ENCODE measurements around the gene JAM3.

JAM3 gene

DNA sequence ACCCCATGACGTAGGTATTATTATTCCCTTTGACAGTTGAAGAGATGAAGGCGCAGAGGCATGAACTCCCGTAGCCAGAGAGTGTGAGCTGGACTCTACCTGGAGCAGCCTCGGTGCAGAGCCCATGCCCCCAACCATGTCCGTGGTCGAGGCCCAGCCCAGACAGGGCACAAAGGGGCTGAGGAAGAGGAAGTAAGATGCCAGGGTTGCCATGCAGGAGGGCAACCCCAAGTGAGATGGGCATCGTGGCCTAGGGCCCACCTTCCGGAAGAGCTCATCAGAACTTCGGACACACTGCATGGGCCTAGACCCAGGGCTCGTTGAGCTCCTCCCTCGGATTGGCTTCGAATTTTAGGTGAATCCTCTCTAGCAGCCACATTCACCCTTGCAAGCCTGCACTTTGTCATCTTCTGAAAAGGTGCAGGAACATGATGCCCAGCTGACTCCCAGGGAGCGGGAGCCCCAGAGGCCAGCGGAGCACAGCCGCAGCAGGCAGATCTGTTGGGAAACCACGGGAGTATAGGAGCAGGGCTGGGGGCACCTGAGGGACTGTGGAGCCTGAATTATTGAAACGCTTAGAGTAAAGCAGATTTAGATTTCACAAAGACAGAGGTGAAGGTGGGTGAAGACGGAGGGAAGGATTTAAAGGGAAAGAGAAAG lies 29.0 kb upstream of the JAM3 start:
- DNase-seq (ENCODE audit: low read depth) = no peak

DNA sequence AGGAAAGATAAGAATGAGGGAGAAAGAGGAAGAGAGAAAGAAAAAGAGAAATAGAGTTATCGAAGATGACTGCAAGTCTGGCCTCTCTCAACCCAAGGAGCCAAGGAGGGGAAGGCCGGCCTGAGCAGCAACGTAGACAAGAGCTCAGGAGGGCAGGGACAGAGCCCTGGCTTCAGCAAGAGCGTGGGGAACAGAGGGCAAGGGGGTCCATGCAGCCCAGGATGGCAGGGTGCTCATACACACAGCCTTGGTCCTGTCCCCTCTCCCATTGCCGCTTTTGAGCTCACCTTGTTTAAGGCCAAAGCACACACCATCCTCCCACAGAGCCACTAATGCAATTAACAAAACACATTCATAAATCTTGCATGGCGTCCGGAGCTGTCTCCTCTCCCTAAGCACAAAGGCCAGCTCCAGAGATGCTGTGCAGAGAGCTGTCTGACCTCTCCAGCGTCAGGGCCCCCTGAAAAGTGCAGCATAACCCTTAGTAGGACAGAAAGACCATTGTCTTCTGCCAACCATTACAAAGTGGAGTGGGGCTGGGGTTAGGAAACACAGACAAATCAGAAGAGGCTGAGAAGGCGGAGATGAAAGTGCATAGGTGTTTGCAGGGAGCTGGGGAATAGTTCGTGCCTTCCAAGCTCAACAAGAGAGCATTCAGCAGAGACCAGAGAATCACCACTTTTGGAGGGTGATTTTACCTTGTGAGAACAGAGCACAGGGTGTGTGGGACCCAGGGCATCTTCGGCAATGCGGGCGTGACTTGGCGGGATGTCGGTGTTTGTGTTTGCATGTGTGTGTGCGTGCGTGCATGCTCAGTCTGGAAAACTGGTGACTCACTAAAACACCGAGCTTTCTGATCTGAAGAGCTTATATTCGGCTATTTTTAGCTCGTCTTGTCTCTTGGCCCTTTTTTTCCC lies 28.2 kb upstream of the JAM3 start:
- peak; percentile 77 for DNase-seq (ENCODE audit: low read depth)

DNA sequence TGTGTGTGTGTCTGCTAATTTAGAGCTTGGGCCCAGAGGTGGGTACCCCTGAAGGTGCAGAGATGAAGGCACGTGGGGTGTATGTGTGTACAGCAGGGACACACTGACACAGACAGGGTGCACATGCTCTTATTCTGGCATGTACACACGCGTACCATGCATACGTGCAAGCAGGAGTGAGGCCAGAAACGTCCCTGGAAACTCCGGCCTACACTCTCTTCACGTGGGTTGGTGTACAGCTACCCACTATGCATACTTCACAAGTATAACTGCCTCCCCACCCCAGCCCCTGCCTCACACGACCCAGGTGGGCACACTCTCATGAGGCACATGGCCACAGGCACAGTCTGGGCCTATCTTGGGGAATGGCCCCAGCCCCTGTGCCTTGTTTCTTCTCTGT lies 27.5 kb upstream of the JAM3 start:
- no peak for DNase-seq (ENCODE audit: low read depth)

DNA sequence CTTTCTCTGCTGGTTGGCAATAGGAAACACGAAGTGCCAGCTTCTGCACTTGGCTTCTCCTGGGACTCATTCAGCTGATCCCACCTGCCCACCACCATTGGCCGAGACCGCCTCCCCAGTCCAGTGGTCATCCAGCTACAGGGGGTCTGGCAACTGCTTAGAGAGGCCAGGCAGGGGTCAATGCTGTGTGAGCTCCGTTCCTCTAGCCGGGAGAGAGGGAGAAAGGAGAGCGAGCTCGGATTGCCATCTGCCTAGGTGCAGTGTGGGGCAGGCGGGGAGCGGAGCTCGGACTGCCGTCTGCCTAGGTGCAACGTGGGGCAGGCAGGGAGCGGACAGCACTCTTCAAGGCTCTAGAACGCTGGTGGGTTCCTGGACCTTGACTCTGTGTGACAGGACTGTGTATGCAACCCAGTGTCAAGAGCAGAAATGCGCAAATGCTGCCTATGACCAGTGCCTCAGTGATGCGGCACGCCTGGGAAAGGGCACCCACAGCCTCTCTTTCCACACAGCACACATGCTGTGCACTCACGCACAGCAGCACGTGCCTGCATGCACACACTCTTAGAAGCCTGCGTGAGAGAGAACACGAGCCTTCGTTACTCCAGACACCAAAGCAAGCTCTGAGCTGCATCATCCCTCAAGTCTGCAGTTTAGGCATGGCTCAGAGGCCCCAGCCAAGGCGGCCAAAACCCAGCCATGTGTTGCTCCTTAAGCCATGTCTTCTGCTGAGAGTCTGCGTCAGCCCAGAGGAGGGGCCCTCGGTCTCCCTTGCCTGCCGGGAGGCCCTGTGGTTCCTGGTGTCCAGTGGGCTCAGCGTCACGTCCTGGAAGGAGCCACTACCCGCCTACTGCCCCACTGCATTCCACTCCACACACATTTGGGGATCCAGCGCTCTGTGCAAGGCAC lies 26.8 kb upstream of the JAM3 start:
- no peak for DNase-seq (ENCODE audit: low read depth)

DNA sequence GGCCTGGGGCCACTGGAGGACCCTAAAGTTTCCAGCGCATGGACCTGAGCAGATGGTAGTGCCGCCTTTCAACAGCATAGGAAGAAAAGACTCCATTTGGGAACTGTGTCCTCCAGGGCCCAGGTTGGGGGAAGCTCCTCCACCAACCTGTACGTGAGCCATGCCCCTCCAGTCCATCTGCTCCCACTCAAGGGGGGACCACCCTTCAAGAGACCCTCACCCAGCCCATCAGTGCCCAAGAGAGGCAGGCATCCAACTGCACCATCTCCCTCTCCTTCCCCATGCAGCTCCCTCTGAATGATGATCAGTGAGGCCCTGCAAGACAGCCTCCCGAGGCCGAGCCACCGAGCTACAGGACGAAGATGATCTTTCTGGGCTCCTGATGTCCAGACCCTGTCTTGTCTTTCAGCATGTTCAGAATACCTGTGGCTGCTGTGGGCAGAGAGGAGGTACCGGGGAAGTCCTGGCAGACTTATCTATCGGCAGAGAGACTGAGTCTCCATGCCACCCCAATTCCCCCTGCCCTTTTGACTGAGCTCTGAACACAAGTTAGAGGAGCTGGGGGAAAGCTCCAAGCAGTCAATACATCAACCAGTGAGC lies 25.0 kb upstream of the JAM3 start:
- DNase-seq (ENCODE audit: low read depth) = no peak

DNA sequence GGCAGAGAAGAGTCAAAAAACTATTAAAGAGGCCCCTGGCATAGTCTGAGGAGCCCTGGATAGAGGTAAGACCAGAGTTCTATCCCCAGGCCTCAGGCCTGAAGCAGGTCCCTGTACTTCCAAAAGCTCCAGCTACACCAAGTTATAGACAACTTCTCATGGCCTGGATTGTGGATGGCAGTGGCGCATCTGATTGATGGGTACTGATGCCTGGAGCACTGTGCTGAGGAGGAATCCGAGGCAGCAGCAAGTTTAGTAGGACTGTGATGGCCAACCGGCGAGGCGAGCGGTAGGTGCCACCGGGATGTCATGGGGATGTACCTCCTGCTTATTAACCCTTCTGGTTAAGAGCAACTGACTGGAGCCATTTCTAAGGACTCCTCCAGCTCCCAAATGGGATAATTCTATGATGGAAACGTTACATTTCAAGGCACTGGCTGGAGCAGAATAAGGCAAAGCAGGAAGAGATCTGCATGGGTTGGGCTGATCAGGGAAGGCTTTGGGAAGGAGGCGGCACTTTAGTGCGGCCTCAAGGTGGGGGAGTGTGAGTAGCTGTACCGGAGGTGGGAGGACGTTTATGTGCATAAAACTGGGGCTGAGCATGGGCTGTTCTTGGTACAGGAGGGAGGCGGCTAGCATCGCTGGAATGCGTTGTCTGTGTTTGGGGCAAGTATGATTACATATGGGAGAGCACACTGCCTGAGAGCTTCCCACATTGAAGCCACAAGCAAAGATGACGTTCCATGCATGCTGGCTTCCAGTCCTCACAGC lies 24.2 kb upstream of the JAM3 start:
- DNase-seq (ENCODE audit: low read depth) = no peak

DNA sequence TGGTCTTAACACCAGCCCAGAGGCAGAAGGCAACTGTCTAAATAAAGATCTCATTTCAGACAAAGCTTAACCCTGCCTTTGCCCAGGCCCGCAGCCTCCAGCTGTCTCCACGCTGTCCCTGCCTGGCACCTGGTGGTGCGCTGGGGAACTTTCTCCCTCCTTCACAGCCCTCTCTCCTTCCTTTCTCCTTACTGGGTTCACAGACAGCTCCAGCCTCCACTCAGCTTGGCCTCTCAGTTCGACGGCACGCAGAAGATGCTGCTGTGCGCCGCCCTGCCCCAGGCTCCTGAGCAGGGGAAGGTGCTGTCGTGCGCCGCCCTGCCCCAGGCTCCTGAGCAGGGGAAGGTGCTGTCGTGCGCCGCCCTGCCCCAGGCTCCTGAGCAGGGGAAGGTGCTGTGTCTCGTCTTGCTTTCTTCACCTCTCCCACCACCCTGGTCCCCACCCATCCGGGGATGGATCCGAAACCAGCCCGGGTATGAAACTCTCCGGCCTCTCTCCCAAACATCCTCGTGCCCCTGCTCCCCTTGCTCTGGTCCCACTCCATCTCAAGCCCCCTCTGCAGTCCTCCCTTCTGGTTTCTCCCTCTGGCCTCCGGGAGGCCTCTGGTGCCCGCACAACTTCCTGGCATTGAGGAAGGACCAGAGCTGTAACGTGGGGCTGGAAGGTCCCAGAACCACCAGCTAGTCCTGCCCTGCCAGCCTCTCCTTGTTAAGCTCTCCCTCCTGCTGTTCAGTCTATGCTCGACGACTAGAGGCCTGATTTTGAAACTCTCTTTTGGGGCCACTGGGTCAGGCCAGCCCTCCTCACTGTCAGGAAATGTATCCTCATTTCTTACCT lies 22.9 kb upstream of the JAM3 start:
- DNase-seq (ENCODE audit: low read depth) = peak; percentile 47

DNA sequence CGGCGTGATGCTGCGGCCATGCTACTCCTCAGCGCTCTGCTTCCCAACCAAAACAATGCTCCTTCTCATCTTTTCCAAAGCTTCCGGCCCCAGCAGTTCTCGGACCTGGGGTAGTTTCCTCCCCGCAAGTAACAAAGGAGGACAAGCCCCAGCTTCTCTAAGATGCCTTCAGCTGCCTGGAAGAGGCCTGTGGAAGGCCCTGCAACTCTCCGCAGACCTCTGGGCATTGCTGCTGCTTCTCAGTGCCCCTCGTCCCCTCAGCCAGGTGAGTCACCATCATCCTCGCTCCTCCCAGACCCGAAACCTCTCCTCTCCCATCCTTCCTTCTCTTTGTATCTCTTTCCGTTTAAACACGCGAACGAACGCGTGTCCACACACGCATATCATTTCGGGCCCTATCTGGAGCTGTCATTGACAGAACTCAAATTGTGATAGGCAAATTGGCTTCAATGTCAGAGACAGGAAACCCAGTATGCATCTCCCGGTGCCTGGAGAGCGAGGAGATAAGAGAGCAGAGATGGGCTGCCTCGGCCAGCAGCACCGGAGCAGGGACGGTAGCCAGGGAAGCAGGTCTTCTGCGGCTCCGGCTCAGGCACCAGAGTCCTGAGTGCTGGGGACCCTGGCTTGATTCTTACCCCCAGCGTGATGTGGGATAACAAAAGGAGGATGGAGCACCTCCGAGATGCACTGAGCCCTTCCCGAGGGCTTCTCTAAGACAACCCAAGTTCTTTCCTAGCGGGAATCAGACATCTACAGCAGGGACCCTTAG lies 22.0 kb upstream of the JAM3 start:
- no peak for DNase-seq (ENCODE audit: low read depth)

DNA sequence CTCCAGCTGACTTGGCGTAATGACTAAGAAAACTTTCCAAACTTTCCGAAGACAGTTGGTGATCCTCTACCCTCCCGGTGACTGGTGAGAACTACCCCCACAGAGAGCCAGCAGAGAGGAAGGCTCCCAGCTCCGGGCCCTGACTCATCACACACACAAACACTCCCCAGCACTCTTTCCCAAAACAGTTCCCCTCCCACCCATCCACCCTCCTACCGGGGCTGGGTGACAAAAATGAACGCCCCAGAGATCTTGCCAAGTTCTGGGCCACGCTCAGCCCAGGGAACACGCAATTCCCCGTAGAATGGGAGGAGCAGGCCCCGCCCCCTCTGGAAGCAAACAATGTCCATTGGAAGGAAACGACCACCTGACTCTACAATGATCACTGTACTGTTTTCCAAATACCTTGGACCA lies 21.3 kb upstream of the JAM3 start:
- DNase-seq (ENCODE audit: low read depth) = peak; percentile 97

DNA sequence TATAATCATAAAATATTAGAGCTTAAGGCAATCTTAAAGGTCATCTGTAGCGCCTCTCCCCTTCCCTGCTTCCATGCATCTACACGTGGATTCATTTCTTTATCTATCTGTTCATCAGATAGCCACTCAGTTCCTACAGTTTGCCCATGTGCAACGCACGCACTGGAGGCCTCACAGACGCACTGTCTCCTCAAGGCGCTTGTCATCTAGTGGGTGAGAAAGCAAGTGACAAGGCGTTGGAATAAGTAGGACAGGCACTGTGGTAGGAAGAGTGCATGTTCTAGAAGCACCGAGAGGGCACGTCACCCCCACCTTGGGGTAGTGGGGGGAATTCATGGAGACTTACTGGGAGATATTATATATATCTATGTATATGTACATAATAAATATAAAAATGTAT lies 20.8 kb upstream of the JAM3 start:
- no peak for DNase-seq (ENCODE audit: low read depth)

DNA sequence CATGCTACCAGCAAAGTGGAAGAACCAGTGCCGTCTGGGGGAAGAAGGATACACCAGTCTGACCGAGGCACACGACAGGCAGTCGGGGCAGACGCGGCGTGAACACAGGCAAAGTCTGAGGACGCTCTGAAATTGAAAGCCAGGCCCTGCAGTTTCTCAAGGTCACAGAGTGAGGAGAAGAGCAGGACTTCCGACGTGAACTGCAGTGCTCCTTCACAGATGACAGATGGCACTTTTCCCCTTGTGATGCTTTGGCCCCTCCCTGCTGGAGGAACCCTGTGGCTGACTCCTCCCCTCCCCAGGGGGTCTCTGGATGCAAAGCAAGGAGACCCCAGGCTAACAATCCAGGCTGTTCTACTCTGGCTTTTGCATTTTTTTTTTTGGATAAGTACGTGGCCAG lies 19.6 kb upstream of the JAM3 start:
- DNase-seq (ENCODE audit: low read depth) = no peak

DNA sequence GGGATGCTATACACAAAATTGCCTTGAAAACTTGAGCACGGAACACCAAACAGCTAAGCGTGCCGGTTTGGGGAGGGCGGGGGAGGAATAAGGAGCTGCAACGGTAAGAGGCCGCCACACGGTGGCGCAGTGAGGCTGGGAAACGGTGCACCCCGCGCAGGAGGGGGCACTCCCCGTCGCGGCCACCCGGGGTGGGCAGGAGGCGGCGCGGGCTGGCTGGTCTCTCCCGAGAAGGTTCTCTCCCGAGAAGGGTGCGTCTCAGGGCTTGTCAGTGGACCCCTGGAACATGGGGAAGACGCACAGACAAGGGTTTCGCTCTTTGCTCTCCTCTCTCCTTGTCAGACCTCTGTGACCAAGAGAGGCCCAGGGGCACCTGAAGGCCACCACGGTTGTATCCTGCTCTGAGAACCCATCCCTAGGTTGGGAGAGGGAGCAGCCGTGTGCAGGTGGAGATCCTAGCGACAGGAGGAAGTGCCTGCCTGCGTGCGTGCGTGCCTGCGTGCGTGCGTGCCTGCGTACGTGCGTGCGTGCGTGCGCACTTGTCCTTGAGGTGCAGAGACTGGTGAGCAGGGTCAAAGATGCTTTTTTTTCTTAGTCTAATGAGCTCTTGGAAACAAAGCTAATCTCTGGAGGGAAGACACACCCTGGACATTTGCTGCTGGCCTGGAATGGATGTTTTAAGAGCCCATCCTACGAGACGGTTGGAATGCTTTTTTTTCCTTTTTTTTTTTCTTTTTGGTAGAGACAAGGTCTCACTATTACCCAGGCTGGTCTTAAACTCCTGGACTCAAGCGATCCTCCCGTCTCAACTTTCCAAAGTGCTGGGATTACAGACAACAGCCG lies 18.1 kb upstream of the JAM3 start:
- DNase-seq (ENCODE audit: low read depth) = peak; percentile 68

DNA sequence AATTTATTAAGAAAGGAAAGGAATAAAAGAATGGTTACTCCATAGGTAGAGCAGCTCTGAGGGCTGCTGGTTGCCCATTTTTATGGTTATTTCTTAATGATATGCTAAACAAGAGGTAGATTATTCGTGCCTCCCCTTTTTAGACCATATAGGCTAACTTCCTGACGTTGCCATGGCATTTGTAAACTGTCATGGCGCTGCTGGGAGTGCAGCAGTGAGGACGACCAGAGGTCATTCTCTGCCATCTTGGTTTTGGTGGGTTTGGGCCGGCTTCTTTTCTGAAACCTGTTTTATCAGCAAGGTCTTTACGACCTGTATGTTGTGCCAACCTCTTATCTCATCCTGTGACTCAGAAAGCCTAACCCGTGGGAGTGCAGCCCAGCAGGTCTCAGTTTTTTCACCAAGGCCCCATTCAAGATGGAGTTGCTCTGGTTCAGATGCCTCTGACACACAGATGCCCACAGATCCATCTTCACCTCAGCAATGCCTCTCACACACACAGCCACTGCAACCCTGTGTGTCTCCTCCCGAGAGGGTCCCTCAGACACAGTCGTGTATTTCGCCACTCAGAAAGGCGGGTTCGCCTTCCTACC lies 16.4 kb upstream of the JAM3 start:
- DNase-seq (ENCODE audit: low read depth) = no peak

DNA sequence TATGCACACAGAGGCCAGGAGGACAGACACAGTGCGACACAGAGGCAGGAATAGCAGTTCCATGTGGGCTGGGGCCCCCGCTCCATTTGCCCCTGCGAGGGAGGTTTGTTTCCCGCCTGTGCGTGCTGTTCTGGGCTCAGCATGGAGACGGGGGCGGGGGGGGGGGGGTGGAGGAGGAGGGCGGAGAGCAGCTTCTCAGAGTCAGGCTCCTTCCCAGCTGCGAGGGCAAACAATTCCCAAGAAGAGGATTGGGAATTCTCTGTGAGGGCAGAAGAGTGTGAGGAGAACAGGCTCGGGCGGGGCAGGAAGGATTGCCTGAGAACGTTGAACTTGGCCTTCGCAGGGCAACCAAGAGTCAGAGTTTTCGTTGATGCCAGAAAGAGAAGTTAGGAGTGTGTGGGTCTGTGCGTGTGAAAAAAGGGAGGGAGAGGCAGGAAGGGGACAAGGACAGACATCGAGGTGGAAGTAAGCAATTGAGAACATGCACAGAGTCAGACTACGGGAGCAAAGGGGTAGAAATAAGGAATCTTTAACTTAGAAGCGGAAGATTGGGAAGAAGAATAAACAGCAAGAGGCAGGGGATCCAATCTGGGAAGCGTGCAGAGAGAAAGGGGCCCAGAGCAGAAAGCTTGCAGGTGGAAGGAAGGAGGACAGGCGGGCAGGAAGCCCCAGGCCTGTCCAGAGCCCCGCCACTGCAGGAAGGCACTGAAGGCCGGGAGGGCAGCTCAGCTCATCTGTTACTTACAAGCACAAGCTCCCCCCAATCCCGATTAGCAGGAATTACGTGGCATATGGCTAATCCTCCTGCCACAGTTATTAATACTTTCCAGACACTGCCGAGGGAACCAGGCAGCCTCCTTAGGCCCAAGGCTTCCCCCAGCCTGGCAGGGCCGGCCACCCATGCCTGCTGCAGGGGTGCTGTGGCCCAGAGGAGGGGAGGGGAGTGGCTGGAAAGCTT lies 15.6 kb upstream of the JAM3 start:
- DNase-seq (ENCODE audit: low read depth) = no peak

DNA sequence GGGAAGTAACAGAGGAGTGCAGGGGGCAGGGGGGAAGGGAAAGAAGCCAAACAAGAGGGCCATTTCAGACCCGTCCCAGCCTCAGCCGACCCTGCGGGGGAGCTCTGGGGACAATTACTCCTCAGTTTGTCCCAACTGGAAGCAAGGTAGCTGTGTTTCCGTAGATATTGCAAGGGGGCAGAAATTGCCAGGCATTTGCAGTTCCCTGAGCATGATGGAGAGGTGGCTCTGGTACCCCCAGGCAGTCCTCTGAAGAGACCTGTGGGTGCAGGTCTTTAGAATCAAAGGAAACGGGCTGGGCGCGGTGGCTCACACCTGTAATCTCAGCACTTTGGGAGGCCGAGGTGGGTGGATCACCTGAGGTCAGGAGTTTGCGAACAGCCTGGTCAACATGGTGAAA lies 13.8 kb upstream of the JAM3 start:
- DNase-seq (ENCODE audit: low read depth) = no peak

DNA sequence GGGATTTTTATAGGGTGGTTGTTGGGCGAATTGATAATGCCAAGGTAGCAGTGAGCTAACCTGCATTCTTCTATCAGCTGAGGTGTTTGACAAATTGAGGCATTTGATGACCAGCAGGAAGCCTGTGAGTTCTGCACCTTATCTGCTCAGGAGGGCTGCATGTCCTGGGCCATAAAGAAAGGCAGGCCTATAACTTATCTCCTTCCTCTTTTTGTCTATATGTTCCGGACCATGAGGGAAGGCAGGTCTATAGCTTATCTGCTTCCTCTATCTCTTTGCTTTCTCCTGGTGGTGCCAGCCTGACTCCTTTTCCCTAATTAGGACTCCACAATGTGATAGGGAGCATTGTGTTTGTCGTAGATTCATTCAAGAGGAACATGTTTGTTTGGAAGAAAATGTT lies 8.6 kb upstream of the JAM3 start:
- no peak for DNase-seq (ENCODE audit: low read depth)

Measured in EH (cell line).